Mesothelial cell of epicardium (in vitro differentiated cells): ENCODE results near the gene FHIT. TPM values are rescaled to one million over a fixed set of nuclear protein-coding genes. Genes with fewer than 3 reads are reported as not detected.

Source experiments
- DNase-seq, 2 experiments: peaks; one replicate each; pipeline ENCODE4 v3.0.0; 2021; ENCODE audit warnings: low spot score in 2 of 2; ENCODE audit not compliant: unreplicated experiment in 2 of 2
- H3K27ac Mint-ChIP-seq: 2 replicates; pipeline ENCODE4 v1.8.0; 2021; ENCODE audit warnings: mixed read lengths
- H3K27me3 Mint-ChIP-seq: 2 replicates; pipeline ENCODE4 v1.8.0; 2021; ENCODE audit warnings: low read depth, mixed read lengths
- H3K36me3 Mint-ChIP-seq: 2 replicates; pipeline ENCODE4 v1.8.0; 2021; ENCODE audit warnings: mixed read lengths
- H3K4me1 Mint-ChIP-seq: 2 replicates; pipeline ENCODE4 v1.8.0; 2021; ENCODE audit warnings: mixed read lengths
- H3K4me3 Mint-ChIP-seq: 2 replicates; pipeline ENCODE4 v1.8.0; 2021; ENCODE audit warnings: mild to moderate bottlenecking, moderate library complexity, mixed read lengths
- H3K9me3 Mint-ChIP-seq: 2 replicates; pipeline ENCODE4 v1.8.0; 2021; ENCODE audit warnings: mixed read lengths
- CTCF ChIP-seq: fragments of 200-600 bp; sonication (generic); IDR thresholded peaks from one replicate; pipeline ENCODE4 v1.5.0; 2021; ENCODE audit warnings: antibody characterized with exemption; ENCODE audit not compliant: unreplicated experiment
- total RNA-seq: library from RNA; stranded (reverse); gene quantifications from 3 replicates; pipeline ENCODE4 v1.2.1, GENCODE V29; 2021

FHIT gene
- total RNA-seq, 1 donor from 2014 or later = 10.7 TPM

GRCh38 chr3:59802045-59802444 is 1449.2 kb downstream of the FHIT start:
- peaks cover 26% of the 10 kb centered on the region for H3K4me1 Mint-ChIP-seq

GRCh38 chr3:59800481-59800880 is 1450.8 kb downstream of the FHIT start:
- no peak for TF ChIP-seq CTCF
- H3K9me3 Mint-ChIP-seq = no peaks in the 10 kb centered on the region

More at GRCh38 chr3:59802045-59802444, 1449.2 kb downstream of the FHIT start:
- Mint-ChIP-seq H3K4me3 (no peak overlapping the region), H3K27me3 (no peaks in the 10 kb centered on the region), H3K27ac (no peak overlapping the region), H3K36me3 (no peaks in the 10 kb centered on the region), H3K9me3 (no peaks in the 10 kb centered on the region)
- no peak for TF ChIP-seq CTCF
- no peak for DNase-seq

GRCh38 chr3:59798372-59799086 is 1452.7 kb downstream of the FHIT start:
- H3K27me3 Mint-ChIP-seq = no peaks in the 10 kb centered on the region
- no peak for DNase-seq
- H3K27ac Mint-ChIP-seq = no peak overlapping the region
- peaks cover 31% of the 10 kb centered on the region for H3K4me1 Mint-ChIP-seq
- TF ChIP-seq CTCF = no peak
- H3K9me3 Mint-ChIP-seq = no peaks in the 10 kb centered on the region
- H3K4me3 Mint-ChIP-seq = no peak overlapping the region
- no peaks in the 10 kb centered on the region for H3K36me3 Mint-ChIP-seq

More at GRCh38 chr3:59800481-59800880, 1450.8 kb downstream of the FHIT start:
- H3K36me3 Mint-ChIP-seq = no peaks in the 10 kb centered on the region
- no peak overlapping the region for H3K4me3 Mint-ChIP-seq
- peaks cover 31% of the 10 kb centered on the region for H3K4me1 Mint-ChIP-seq
- no peak overlapping the region for H3K27ac Mint-ChIP-seq
- DNase-seq = no peak
- H3K27me3 Mint-ChIP-seq = no peaks in the 10 kb centered on the region

GRCh38 chr3:59797533-59797932 is 1453.7 kb downstream of the FHIT start:
- Mint-ChIP-seq H3K4me1 (peaks cover 27% of the 10 kb centered on the region), H3K36me3 (no peaks in the 10 kb centered on the region), H3K4me3 (no peak overlapping the region), H3K27ac (no peak overlapping the region), H3K27me3 (no peaks in the 10 kb centered on the region), H3K9me3 (no peaks in the 10 kb centered on the region)
- DNase-seq = no peak
- no peak for TF ChIP-seq CTCF

GRCh38 chr3:59796456-59796855 is 1454.8 kb downstream of the FHIT start:
- Mint-ChIP-seq H3K4me1 (peaks cover 22% of the 10 kb centered on the region), H3K27me3 (no peaks in the 10 kb centered on the region), H3K36me3 (no peaks in the 10 kb centered on the region), H3K9me3 (no peaks in the 10 kb centered on the region), H3K27ac (no peak overlapping the region), H3K4me3 (no peak overlapping the region)
- no peak for TF ChIP-seq CTCF
- DNase-seq = no peak
